ENCODE results near the gene EIF5. TPM values are rescaled to one million over a fixed set of nuclear protein-coding genes. Genes with fewer than 3 reads are reported as not detected.

The EIF5 gene
- total and polyA plus RNA-seq, 4 donors, result 121 to 435 (median 192) TPM

- H3K4me3 ChIP-seq (ENCODE audit: low read depth in 1 of 3, low read length in 3 of 3), result no peak overlapping the region
- WGBS, result 92% methylated on average over 2 of the region's 2 CpGs
- DNase-seq (ENCODE audit: low spot score), result no peak
- H3K9ac ChIP-seq (ENCODE audit: low read depth in 1 of 2, low read length in 2 of 2), result no peak overlapping the region
- H3K27me3 ChIP-seq (ENCODE audit: control insufficient read depth in 4 of 4, insufficient read depth in 4 of 4, low read length in 3 of 4), result no peaks in the 10 kb centered on the region
- TF ChIP-seq, protein P1, sequence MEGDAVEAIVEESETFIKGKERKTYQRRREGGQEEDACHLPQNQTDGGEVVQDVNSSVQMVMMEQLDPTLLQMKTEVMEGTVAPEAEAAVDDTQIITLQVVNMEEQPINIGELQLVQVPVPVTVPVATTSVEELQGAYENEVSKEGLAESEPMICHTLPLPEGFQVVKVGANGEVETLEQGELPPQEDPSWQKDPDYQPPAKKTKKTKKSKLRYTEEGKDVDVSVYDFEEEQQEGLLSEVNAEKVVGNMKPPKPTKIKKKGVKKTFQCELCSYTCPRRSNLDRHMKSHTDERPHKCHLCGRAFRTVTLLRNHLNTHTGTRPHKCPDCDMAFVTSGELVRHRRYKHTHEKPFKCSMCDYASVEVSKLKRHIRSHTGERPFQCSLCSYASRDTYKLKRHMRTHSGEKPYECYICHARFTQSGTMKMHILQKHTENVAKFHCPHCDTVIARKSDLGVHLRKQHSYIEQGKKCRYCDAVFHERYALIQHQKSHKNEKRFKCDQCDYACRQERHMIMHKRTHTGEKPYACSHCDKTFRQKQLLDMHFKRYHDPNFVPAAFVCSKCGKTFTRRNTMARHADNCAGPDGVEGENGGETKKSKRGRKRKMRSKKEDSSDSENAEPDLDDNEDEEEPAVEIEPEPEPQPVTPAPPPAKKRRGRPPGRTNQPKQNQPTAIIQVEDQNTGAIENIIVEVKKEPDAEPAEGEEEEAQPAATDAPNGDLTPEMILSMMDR (IDR thresholded peaks at IDR 0.05; ENCODE audit: low read depth, low read length, missing input control), result no peak
- TF ChIP-seq REST (IDR thresholded peaks at IDR 0.05) (no peak), RAD21 (IDR thresholded peaks at IDR 0.05) (no peak), GABPA (IDR thresholded peaks at IDR 0.05 in 1 of 2, conservative IDR thresholded peaks at IDR 0.05 in 1 of 2) (no peak), SP1 (IDR thresholded peaks at IDR 0.05) (no peak), HNF4A (conservative IDR thresholded peaks at IDR 0.05) (no peak), TAF1 (conservative IDR thresholded peaks at IDR 0.05) (no peak), ZBTB33 (IDR thresholded peaks at IDR 0.05) (no peak), HNF4G (IDR thresholded peaks at IDR 0.05) (no peak), YY1 (IDR thresholded peaks at IDR 0.05) (no peak), FOXA1 (IDR thresholded peaks at IDR 0.05) (no peak), JUND (IDR thresholded peaks at IDR 0.05) (no peak), EGR1 (IDR thresholded peaks at IDR 0.05; ENCODE audit: low read depth in 2 of 2) (no peak), FOXA2 (IDR thresholded peaks at IDR 0.05) (no peak), RXRA (IDR thresholded peaks at IDR 0.05) (no peak), NR2F2 (IDR thresholded peaks at IDR 0.05) (no peak)
- TF ChIP-seq, protein P2, sequence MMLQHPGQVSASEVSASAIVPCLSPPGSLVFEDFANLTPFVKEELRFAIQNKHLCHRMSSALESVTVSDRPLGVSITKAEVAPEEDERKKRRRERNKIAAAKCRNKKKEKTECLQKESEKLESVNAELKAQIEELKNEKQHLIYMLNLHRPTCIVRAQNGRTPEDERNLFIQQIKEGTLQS (IDR thresholded peaks at IDR 0.05), result no peak
- TF ChIP-seq, protein P3, sequence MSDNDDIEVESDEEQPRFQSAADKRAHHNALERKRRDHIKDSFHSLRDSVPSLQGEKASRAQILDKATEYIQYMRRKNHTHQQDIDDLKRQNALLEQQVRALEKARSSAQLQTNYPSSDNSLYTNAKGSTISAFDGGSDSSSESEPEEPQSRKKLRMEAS (IDR thresholded peaks at IDR 0.05), result no peak
- no peaks in the 10 kb centered on the region for H3K9me3 ChIP-seq (ENCODE audit: control insufficient read depth in 4 of 4, low read length in 3 of 4)
- H3K27ac ChIP-seq (ENCODE audit: low read depth in 1 of 2, low read length in 2 of 2), result no peak overlapping the region
- H3K36me3 ChIP-seq (ENCODE audit: control insufficient read depth in 4 of 4, insufficient read depth in 3 of 4, low read depth in 1 of 4, low read length in 3 of 4), result no peaks in the 10 kb centered on the region
- no peaks in the 10 kb centered on the region for H3K4me1 ChIP-seq (ENCODE audit: control insufficient read depth in 4 of 4, insufficient read depth in 4 of 4, low read length in 3 of 4)
Observed at GRCh38 chr14:103377522-103378037, 43.5 kb downstream of the EIF5 start.

Measured in liver (tissue), 9 donors.